Skin epidermis (tissue), 12 donors: Measurements from ENCODE around the gene RILP.
A peak's percentile ranks its signal among the peaks of the same experiment; 100 is the strongest.

Experiments used
- H3K27ac ChIP-seq, 21 experiments: fragments of 200-600 bp; sonication (generic) in 11 of 21; one replicate each; pipeline ENCODE4 v1.5.0; 2020; ENCODE audit warnings: mild to moderate bottlenecking in 3 of 21, inconsistent platforms in 2 of 21, moderate library complexity in 2 of 21
- H3K4me3 ChIP-seq, 7 experiments: fragments of 200-600 bp; sonication (generic) in 2 of 7; one replicate each; pipeline ENCODE4 v1.5.0; 2020; ENCODE audit warnings: inconsistent platforms in 2 of 7, mild to moderate bottlenecking in 2 of 7, moderate library complexity in 1 of 7

Gene RILP

DNA sequence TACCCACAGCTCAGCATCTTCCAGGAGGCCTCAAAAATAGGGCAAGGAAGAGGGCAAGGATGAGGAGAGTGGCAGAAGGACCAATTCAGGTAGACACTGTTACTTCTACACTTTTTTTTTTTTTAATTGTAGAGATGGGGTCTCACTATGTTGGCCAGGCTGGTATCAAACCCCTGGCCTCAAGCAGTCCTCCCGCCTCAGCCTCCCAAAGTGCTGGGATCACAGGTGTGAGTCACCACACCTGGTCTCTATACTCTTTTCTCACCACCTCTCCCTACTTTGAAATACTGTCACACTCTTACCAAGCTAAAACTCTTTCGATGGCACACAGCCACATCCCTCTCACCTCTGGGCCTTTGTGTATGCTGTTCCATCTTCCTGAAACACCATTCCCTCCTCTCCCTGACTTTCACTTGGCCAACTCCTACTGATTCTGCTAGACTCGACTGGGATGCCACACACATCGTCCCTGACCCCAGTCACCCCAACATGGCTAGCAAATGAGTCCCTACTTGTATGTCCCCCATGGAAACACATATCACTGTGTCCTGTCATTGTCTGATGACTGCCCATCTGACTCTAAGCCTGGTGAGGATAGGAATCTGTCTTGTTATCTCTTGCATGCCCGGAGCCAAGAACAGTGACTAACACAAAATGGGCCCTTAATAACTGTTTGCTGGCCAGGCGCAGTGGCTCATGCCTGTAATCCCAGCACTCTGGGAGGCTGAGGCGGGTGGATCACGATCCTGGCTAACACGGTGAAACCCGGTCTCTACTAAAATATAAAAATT is 13.8 kb downstream of the RILP start:
- no peak overlapping the region for H3K4me3 ChIP-seq
- H3K27ac ChIP-seq: no peak overlapping the region

- H3K4me3 ChIP-seq: no peak overlapping the region
- H3K27ac ChIP-seq: no peak overlapping the region
Measured at GRCh38 chr17:1634841-1635650, 14.6 kb downstream of the RILP start.

DNA sequence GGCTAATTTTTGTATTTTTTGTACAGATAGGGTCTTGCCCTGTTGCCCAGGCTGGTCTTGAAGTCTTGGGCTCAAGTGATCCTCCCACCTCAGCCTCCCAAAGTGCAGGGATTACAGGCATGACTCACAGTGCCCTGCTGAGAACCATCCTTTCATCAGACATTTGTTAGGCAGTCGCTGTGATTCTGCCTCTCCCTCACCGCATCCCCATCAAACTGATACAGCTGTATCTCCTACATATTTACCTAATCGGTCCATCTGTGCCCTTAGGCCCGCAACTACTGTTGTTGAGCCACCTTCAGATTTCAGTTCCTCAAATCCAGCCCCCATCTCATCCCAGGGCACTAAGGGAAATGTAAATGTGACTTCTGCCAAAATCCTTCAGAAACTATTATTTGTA is 19.0 kb downstream of the RILP start:
- no peak overlapping the region for H3K27ac ChIP-seq
- no peak overlapping the region for H3K4me3 ChIP-seq

- H3K4me3 ChIP-seq: peak overlapping the region; percentile 54 to 73 (median 59)
Measured at GRCh38 chr17:1629504-1630310, 20.0 kb downstream of the RILP start.

DNA sequence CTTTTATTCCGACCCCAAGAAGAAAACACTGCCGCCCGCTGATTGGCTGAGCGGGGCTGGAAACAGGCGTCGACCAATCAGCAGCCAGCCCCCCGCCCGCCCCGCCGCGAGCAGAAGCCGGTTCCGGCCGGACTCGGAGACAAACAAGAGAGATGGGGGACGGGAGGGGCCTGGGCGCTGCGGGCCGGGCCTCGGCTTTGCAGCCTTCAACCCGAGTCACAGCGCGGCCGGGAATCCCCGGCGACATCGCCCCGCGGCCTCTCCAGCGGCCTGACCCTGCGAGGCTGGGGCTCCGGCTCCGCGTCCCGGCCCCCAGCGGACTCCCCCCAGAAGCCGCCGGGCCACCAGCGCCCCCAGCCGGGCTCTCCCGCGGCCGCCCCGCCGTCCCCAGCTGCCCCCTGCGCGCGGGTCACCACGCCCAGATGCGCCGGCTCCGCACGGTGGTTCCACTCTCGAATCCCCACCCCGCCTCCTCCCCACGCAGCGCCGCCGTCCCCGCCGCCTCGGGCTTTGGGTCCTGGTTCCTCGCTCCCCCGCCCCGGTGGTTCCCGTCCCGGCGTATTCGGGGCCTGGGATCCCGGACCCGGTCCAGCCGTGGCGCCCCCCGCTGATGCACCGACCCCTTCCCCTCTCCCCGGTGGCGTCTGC is 20.7 kb downstream of the RILP start:
- H3K27ac ChIP-seq: peak overlapping the region; percentile 37 to 97 (median 87)
- peak overlapping the region; percentile 54 to 73 (median 59) for H3K4me3 ChIP-seq

More at GRCh38 chr17:1629504-1630310, 20.0 kb downstream of the RILP start:
- H3K27ac ChIP-seq: peak overlapping the region; percentile 37 to 97 (median 87)

- H3K27ac ChIP-seq: peak within 1 kb of the TSS; percentile 47 to 97 (median 87)
- H3K4me3 ChIP-seq: peak within 1 kb of the TSS; percentile 54 to 73 (median 59)
Measured at GRCh38 chr17:1627982-1628855, 21.4 kb downstream of the RILP start, which contains the start of gene SLC43A2. TSS of gene SLC43A2 (minus strand) at chr17:1628834. CDS start at chr17:1627874, 960 bp downstream.

GRCh38 chr17:1627182-1627981 is 22.3 kb downstream of the RILP start:
- Histone ChIP-seq H3K27ac (peak overlapping the region; percentile 33 to 97 (median 85)), H3K4me3 (peak overlapping the region; percentile 54 to 73 (median 59))

GRCh38 chr17:1626333-1626732 is 23.3 kb downstream of the RILP start:
- Histone ChIP-seq H3K27ac (peak overlapping the region in 15 of 21 experiments; percentile 1 to 97 (median 84)), H3K4me3 (peak overlapping the region in 1 of 7 experiments; percentile 9)

- Histone ChIP-seq H3K4me3 (no peak overlapping the region), H3K27ac (no peak overlapping the region)
Measured at GRCh38 chr17:1625581-1625980, 24.1 kb downstream of the RILP start.

DNA sequence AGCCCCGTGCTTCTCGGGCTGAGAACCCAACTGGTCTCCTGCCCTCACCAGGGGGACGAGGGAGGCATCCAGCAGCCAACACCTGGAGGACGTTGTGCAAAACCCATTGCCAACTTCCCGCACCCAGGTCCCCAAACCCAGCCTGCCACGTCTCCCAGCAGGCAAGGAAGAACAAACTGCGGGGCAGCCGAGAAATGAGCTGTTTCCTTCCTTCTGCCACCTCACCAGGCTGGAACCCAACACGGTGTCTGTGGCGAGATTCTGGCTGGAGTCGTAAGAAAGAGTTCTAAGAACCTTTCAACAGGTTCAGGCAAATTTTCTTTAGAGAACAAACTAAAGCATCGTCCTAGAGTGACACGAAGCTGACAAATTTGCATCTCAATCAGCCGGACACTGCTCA is 24.6 kb downstream of the RILP start:
- H3K4me3 ChIP-seq: no peak overlapping the region

GRCh38 chr17:1624650-1625049 is 25.0 kb downstream of the RILP start:
- Histone ChIP-seq H3K4me3 (no peak overlapping the region), H3K27ac (peak overlapping the region in 1 of 21 experiments; percentile 11)

More for the DNA sequence above, 24.6 kb downstream of the RILP start:
- peak overlapping the region in 1 of 21 experiments; percentile 11 for H3K27ac ChIP-seq

GRCh38 chr17:1623057-1623630 is 26.5 kb downstream of the RILP start:
- H3K27ac ChIP-seq: no peak overlapping the region
- H3K4me3 ChIP-seq: no peak overlapping the region

GRCh38 chr17:1621273-1621954 is 28.3 kb downstream of the RILP start:
- peak overlapping the region in 1 of 21 experiments; percentile 1 for H3K27ac ChIP-seq

GRCh38 chr17:1620486-1620885 is 29.2 kb downstream of the RILP start:
- Histone ChIP-seq H3K27ac (peak overlapping the region in 2 of 21 experiments; percentile 1 to 14), H3K4me3 (no peak overlapping the region)

More at GRCh38 chr17:1621273-1621954, 28.3 kb downstream of the RILP start:
- no peak overlapping the region for H3K4me3 ChIP-seq

GRCh38 chr17:1617620-1618174 is 32.0 kb downstream of the RILP start:
- Histone ChIP-seq H3K4me3 (no peak overlapping the region), H3K27ac (peak overlapping the region in 17 of 21 experiments; percentile 8 to 62 (median 40))

GRCh38 chr17:1616101-1616500 is 33.6 kb downstream of the RILP start:
- no peak overlapping the region for H3K4me3 ChIP-seq

More at GRCh38 chr17:1616101-1616500, 33.6 kb downstream of the RILP start:
- H3K27ac ChIP-seq: no peak overlapping the region
